Osteoblast (primary cell): ENCODE data around the gene PLXND1. TPM values are rescaled to one million over a fixed set of nuclear protein-coding genes. Genes with fewer than 3 reads are reported as not detected.

Source experiments
- DNase-seq: peaks from one replicate; pipeline ENCODE4 v3.0.0; 2011; ENCODE audit warnings: low spot score, mixed read lengths; ENCODE audit not compliant: insufficient read length; ENCODE audit errors: missing footprints
- H2AFZ ChIP-seq: 2 replicates; pipeline ENCODE4 v1.6.0; 2011; ENCODE audit warnings: mild to moderate bottlenecking, low read length
- H3K27ac ChIP-seq: 2 replicates; pipeline ENCODE4 v1.5.1; 2011; ENCODE audit warnings: mild to moderate bottlenecking, low read depth, low read length, moderate library complexity
- H3K27me3 ChIP-seq: 2 replicates; pipeline ENCODE4 v1.6.0; 2012; ENCODE audit warnings: mild to moderate bottlenecking, control low read depth, inconsistent platforms, low read length, moderate library complexity; ENCODE audit not compliant: insufficient read depth
- H3K36me3 ChIP-seq: 2 replicates; pipeline ENCODE4 v1.5.1; 2011; ENCODE audit warnings: mild to moderate bottlenecking, low read length, control low read depth, moderate library complexity; ENCODE audit not compliant: insufficient read depth
- H3K4me1 ChIP-seq: 2 replicates; pipeline ENCODE4 v1.5.1; 2011; ENCODE audit warnings: mild to moderate bottlenecking, low read length, control low read depth, moderate library complexity; ENCODE audit not compliant: insufficient read depth
- H3K4me2 ChIP-seq: 2 replicates; pipeline ENCODE4 v1.6.0; 2011; ENCODE audit warnings: mild to moderate bottlenecking, low read length; ENCODE audit not compliant: insufficient read depth
- H3K4me3 ChIP-seq: fragments of 200-600 bp; sonication (generic); 3 replicates; pipeline ENCODE4 v1.5.1; 2012; ENCODE audit warnings: mild to moderate bottlenecking, low read length, inconsistent platforms; ENCODE audit not compliant: insufficient read depth
- H3K79me2 ChIP-seq: 2 replicates; pipeline ENCODE4 v1.6.0; 2012; ENCODE audit warnings: mild to moderate bottlenecking, low read length, control low read depth, inconsistent platforms; ENCODE audit not compliant: insufficient read depth
- H3K9me3 ChIP-seq: 2 replicates; pipeline ENCODE4 v1.5.1; 2011; ENCODE audit warnings: low read depth, low read length, control low read depth
- H4K20me1 ChIP-seq: 2 replicates; pipeline ENCODE4 v1.6.0; 2012; ENCODE audit warnings: mild to moderate bottlenecking, low read length, control low read depth; ENCODE audit not compliant: insufficient read depth
- CTCF ChIP-seq: IDR thresholded peaks from 2 replicates; pipeline ENCODE4 v1.5.1; 2011; ENCODE audit warnings: mild to moderate bottlenecking, low read depth, low read length, moderate library complexity; ENCODE audit errors: extremely low read depth
- total RNA-seq: library from RNA; depleted of rRNA; stranded (reverse); fragments of >200 nt; gene quantifications from 2 replicates; pipeline ENCODE4 v1.2.3, GENCODE V29; 2012

PLXND1 gene
- total RNA-seq, 1 donor, result 134 TPM

GRCh38 chr3:129584631-129585030 lies 21.8 kb downstream of the PLXND1 start:
- Histone ChIP-seq H3K4me2 (no peak overlapping the region), H3K27me3 (no peaks in the 10 kb centered on the region), H3K79me2 (peaks cover 39% of the 10 kb centered on the region), H3K36me3 (peaks cover 49% of the 10 kb centered on the region), H3K4me1 (no peaks in the 10 kb centered on the region), H3K27ac (no peak overlapping the region), H3K9me3 (no peaks in the 10 kb centered on the region), H4K20me1 (peaks cover 23% of the 10 kb centered on the region), H2AFZ (no peak overlapping the region), H3K4me3 (no peak overlapping the region)
- no peak for DNase-seq
- no peak for TF ChIP-seq CTCF

- Histone ChIP-seq H3K27me3 (no peaks in the 10 kb centered on the region), H3K4me2 (no peak overlapping the region), H3K36me3 (peaks cover 56% of the 10 kb centered on the region), H4K20me1 (peaks cover 25% of the 10 kb centered on the region), H3K27ac (no peak overlapping the region), H2AFZ (no peak overlapping the region), H3K4me1 (no peaks in the 10 kb centered on the region), H3K79me2 (peaks cover 28% of the 10 kb centered on the region), H3K4me3 (no peak overlapping the region), H3K9me3 (no peaks in the 10 kb centered on the region)
- no peak for DNase-seq
- TF ChIP-seq CTCF, result no peak
Observed at GRCh38 chr3:129583289-129583688, 23.2 kb downstream of the PLXND1 start.

GRCh38 chr3:129582799-129583198 lies 23.7 kb downstream of the PLXND1 start:
- H3K79me2 ChIP-seq, result peaks cover 23% of the 10 kb centered on the region
- H3K27ac ChIP-seq, result no peak overlapping the region
- H3K4me3 ChIP-seq, result no peak overlapping the region
- H3K36me3 ChIP-seq, result peaks cover 61% of the 10 kb centered on the region
- H3K9me3 ChIP-seq, result no peaks in the 10 kb centered on the region
- no peak overlapping the region for H3K4me2 ChIP-seq
- no peak for DNase-seq
- H4K20me1 ChIP-seq, result peaks cover 25% of the 10 kb centered on the region
- H3K27me3 ChIP-seq, result no peaks in the 10 kb centered on the region
- H3K4me1 ChIP-seq, result no peaks in the 10 kb centered on the region
- H2AFZ ChIP-seq, result no peak overlapping the region
- no peak for TF ChIP-seq CTCF

- Histone ChIP-seq H3K36me3 (peaks cover 67% of the 10 kb centered on the region), H3K4me1 (no peaks in the 10 kb centered on the region), H3K4me2 (no peak overlapping the region)
Observed at GRCh38 chr3:129581623-129582022, 24.9 kb downstream of the PLXND1 start.

More at GRCh38 chr3:129581623-129582022, 24.9 kb downstream of the PLXND1 start:
- Histone ChIP-seq H2AFZ (no peak overlapping the region), H3K4me3 (no peak overlapping the region), H3K27me3 (no peaks in the 10 kb centered on the region), H3K79me2 (peaks cover 13% of the 10 kb centered on the region), H4K20me1 (peaks cover 25% of the 10 kb centered on the region), H3K9me3 (no peaks in the 10 kb centered on the region), H3K27ac (no peak overlapping the region)
- TF ChIP-seq CTCF, result no peak
- DNase-seq, result no peak
